HK-2 (cell line): Measurements from ENCODE around the gene PDYN.

ENCODE experiments used
- DNase-seq: peaks from one replicate; pipeline ENCODE4 v3.0.0-alpha.2; 2018; ENCODE audit not compliant: unreplicated experiment

PDYN gene

DNA sequence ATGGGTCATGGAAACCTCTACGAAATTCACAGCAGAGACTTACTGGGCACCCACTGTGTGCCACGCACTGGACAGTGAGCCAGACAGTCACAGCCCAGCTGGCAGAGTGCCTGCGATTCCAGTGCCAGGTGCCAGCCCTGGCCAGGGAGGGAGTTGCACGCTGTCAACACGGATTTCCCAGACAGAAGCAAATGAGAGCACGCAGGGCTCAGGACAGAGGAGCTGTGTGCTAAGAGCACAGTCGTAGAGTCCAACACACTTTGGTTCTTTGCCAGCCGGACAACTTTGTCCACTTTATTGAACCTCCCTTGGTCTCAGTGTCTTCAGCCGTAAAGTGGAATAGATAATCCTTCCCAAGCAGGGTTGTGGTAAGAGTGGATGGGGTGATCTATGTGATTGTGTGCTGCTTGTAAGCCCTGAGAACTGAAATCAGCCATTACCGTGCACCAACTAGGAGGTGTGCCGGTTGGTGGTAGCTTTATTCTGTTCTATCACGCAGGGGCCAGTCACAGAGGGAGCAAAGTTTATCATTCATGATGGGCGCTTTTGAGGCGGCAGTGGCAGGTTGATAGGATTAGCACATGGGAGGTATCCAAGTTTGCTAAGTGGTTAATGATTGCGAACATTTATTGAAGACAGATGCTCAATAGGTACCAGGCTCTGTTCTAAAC is 58.0 kb downstream of the PDYN start:
- no peak for DNase-seq

- DNase-seq, result no peak
Measured at GRCh38 chr20:1934721-1935573, 58.9 kb downstream of the PDYN start.

GRCh38 chr20:1934156-1934555 is 59.7 kb downstream of the PDYN start:
- no peak for DNase-seq

GRCh38 chr20:1933465-1933870 is 60.4 kb downstream of the PDYN start:
- no peak for DNase-seq

DNA sequence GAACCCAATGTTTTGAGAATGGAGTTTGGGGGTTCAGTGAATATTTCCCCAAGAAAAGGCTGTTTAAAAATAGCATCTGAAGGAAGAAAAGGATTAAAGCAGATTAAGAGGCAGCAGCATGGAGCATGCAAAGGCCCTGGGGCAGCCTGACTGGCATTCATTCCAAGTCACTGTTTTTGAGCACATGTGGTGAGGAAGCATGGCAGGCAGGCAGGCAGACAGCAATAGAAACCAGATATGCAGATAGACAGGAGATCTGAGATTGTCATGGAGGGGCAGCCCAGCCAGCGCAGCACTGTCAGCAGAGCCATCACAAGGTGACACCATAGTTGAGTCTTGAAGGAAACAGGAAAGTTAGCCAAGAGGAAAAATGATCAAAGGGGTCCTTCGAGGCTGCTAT is 60.9 kb downstream of the PDYN start:
- no peak for DNase-seq

DNA sequence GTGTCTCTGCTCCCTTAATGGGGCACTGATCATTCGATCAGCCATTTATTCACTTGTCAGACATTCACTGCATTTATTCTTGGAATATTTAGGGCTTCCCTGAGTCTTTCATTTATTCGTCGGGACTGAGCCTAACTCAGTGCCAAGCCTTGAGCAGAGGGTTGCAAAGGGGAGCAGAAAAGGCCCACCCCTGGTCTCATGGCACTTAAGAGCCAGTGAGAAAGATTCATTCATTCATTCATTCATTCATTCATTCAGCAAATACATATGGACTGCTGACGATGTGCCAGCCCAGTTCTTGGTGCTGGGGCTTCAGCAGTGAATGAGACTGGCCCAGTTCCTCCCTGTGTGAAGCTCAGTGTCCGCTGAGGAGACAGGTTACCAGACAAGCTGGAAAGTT is 62.0 kb downstream of the PDYN start:
- no peak for DNase-seq

DNA sequence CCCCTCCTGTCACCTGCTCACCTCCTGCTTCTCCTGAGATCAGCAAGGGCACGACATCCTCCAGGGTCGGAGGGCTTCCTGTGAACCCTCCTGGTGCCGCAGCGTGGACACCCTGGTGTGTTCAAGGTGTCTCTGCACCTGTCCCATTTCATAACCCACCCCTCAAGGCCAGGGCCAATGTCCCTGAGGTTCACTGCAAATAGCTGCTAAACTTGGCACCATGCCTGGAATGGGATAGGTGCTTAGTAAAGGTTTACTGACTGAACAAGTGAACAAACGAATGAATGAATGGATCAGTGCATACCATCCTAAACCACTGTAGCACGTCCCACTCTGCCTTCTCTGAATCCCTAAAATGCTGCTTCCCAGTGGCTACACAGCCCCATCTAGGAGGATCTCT is 63.7 kb downstream of the PDYN start:
- DNase-seq, result no peak

GRCh38 chr20:1929460-1929859 is 64.4 kb downstream of the PDYN start:
- no peak for DNase-seq

GRCh38 chr20:1928782-1929181 is 65.1 kb downstream of the PDYN start:
- no peak for DNase-seq
